ENCODE results near the gene ZHX3.

ZHX3 gene

DNA sequence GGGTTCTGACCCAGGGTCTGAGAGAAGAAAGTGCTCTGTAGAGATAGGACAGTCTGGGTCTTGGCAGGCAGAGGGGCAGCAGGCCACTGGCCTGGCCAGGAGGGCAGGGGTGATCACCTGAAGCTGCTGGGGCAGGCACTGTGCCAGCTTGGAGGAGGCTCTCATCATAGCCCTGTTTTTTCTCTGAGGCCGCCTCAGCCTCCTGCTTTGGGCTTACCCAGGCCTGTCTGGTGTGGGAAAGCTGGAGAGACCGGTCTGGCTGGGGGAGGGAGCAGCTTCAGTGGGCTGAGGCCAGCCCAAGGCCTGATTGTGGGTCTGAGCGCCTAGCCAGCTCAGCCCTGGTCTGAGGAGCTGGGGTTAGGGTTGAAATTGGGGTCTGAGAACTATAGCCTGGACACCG is 26.9 kb upstream of the ZHX3 start:
- no peak overlapping the region for H3K4me3 ChIP-seq (ENCODE audit: low read depth, low read length)
- TF ChIP-seq, protein P1, sequence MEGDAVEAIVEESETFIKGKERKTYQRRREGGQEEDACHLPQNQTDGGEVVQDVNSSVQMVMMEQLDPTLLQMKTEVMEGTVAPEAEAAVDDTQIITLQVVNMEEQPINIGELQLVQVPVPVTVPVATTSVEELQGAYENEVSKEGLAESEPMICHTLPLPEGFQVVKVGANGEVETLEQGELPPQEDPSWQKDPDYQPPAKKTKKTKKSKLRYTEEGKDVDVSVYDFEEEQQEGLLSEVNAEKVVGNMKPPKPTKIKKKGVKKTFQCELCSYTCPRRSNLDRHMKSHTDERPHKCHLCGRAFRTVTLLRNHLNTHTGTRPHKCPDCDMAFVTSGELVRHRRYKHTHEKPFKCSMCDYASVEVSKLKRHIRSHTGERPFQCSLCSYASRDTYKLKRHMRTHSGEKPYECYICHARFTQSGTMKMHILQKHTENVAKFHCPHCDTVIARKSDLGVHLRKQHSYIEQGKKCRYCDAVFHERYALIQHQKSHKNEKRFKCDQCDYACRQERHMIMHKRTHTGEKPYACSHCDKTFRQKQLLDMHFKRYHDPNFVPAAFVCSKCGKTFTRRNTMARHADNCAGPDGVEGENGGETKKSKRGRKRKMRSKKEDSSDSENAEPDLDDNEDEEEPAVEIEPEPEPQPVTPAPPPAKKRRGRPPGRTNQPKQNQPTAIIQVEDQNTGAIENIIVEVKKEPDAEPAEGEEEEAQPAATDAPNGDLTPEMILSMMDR (IDR thresholded peaks at IDR 0.05; ENCODE audit: insufficient read depth, low read length, missing control alignments) = no peak
- POLR2A ChIA-PET = no interaction called here
- DNase-seq (ENCODE audit: low read depth, low spot score) = no peak
- CTCF ChIA-PET = interaction anchor here (0.9 to 18.2 kb wide), 4 partner anchors 13 to 210 kb away, joined by 3 to 404 read pairs (median 4); no protein-coding TSS in a partner anchor

DNA sequence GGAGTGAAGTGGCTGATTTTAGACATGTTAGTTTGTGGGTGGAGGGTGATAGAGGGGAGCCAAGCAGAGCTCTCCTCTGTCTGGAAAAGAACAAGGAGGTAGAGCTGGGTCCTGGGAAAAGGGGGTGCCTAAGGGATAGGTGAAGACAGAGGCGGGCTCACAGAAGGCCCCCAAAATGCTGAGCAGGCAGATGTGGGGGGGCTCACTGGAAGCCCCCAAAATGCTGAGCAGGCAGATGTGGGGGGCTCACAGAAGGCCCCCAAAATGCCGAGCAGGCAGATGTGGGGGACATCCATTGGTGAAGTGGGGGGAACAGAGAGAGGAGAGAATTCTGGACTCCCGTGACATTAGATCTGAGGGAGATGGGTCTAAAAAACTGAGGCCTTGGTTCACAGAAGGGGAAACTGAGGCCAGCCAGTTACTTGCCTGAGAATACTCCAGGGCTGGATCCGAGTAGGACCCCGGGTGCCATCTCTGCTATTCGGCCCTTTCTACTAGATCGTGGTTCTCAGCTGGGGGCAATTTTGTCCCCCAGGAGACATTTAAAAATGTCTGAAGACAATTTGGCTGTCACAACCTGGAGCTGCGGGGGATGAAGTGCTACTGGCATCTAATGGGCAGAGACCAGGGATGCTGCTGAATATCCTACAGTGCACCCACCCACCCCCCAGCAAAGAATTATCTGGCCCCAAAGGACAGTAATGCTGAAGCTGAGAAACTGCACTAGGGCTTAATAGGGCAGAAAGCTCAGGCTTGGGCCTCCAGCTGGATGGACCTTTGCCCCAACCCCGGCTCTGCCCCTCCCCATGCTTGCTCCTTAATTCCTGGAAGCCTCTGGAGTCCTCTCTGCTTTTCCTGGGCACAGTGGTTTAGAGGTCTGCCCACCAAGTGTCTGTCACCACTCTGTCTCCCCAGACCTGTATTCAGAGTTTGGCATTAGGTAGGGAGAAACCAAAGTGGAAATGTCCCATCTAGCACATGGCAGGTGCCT is 25.2 kb upstream of the ZHX3 start:
- no peak for DNase-seq (ENCODE audit: low read depth, low spot score)
- TF ChIP-seq, protein P1 (IDR thresholded peaks at IDR 0.05; ENCODE audit: insufficient read depth, low read length, missing control alignments) = no peak
- no peak overlapping the region for H3K4me3 ChIP-seq (ENCODE audit: low read depth, low read length)
- ChIA-PET POLR2A (interaction anchor here (2.6 kb wide), 1 partner anchor 13 kb away, joined by 8 read pairs; no protein-coding TSS in a partner anchor), CTCF (interaction anchor here (0.9 to 18.2 kb wide), 3 partner anchors 8 to 170 kb away, joined by 3 to 404 read pairs (median 12); no protein-coding TSS in a partner anchor)

DNA sequence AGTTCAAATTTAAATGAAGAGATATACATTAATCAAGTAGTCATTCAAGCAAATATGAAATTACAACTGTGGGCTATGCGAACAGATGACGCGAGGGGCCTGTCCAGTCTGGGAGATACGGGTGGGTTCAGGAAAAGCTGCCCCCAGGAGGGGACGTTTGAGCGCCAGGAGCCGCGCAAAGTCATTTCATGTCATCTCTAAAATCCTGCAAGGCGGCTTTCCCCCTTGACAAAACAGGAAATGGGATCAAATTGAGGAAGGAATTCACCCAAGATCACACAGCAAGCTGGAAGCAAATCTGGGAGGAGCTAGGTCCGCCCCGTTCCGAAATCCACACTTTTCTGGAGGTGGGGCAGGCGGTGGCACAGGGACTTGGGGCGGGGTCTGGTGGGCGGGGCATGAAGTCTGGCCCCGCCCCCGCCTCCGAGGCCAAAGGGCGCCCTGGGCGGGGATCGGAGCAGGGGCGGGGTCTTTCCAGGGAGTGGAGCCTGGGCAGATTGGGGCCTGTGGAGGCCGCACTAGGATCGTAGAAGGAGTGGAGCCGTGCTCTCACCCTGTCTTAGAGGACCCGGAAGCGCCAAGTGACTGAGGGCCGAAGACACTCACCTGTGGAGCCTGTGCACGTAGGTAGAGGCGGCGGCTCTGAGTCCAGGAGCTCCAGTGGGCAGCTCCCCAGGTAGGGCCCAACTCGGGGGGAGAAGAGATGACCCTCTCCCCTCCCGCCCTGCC is 23.0 kb upstream of the ZHX3 start, which contains the start of gene LPIN3:
Gene LPIN3, plus strand, starts transcription at position 495 of the 729 bp plus-strand sequence. CDS start 4,983 bp downstream, outside the sequence.
- ChIA-PET CTCF (interaction anchor here (0.6 to 18.2 kb wide), 49 partner anchors 10 to 377 kb away, joined by 3 to 404 read pairs (median 6); no protein-coding TSS in a partner anchor), POLR2A (interaction anchor here (0.7 to 2.6 kb wide), 3 partner anchors 11 to 108 kb away, joined by 4 to 8 read pairs (median 7); no protein-coding TSS in a partner anchor)

DNA sequence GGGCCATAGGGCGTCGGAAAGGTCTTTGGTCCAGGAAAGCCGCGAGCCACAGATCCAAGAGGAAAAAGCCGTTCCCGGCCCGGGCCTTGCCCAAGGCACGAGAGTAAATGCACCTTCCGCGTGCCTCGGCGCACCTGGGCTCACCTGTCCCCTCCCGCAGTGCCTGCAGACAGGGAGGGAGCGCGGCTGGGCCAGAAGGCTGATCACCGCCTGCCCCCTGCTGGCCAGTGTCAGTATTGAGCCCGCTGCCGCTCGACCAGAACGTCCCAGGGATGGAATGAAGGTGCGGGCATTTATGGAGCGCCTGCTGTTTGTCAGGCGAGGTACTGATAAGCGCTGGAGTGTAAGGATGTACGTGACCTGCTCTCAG is 22.4 kb upstream of the ZHX3 start:
- POLR2A ChIA-PET = interaction anchor here (0.7 to 1.7 kb wide), 3 partner anchors 10 to 107 kb away, joined by 4 to 7 read pairs (median 5); no protein-coding TSS in a partner anchor

More for the DNA sequence above, 23.0 kb upstream of the ZHX3 start, which contains the start of gene LPIN3:
- DNase-seq (ENCODE audit: low read depth, low spot score) = no peak
- TF ChIP-seq, protein P1 (IDR thresholded peaks at IDR 0.05; ENCODE audit: insufficient read depth, low read length, missing control alignments) = peak; percentile 24
- H3K4me3 ChIP-seq (ENCODE audit: low read depth, low read length) = peak within 1 kb of the TSS; percentile 63

DNA sequence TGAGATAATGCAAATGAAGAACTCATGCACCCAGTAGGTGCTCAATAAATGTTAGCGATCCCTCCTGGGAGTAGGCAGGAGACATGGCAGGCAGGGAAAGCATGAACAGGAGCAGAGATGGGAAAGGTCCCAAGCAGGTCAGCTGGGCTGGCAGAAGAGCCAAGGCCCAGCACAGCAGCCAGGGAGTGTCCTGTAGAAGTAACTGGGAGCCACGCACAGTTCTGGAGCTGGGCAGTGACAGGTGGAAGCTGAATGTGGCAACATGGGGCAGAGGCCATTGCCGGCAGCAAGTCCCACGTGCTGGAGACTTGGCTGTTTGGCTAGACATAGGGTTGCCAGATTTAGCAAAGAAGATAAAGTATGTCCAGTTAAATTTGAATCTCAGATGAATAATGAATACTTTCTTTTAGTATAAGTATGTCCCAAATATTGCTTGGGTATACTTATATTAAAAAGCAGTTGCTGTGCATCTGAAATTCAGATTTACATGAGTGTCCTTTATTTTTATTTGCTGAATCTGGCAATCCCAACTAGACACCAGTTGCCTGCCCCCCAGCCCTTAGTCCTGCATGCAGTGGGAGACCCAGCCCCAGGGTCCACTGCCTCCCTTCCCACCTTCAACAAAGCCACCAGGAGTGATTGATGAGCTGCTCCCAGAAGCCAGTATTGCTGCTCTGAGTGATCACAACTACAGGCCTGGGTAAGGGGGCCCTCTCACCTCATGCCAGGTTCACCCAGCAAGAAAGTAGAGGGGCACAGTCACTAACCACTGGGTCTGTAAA is 19.4 kb upstream of the ZHX3 start:
- no peak overlapping the region for H3K4me3 ChIP-seq (ENCODE audit: low read depth, low read length)
- TF ChIP-seq, protein P1 (IDR thresholded peaks at IDR 0.05; ENCODE audit: insufficient read depth, low read length, missing control alignments) = no peak
- CTCF ChIA-PET = interaction anchor here (0.9 to 18.2 kb wide), 6 partner anchors 28 to 203 kb away, joined by 3 to 404 read pairs (median 5); no protein-coding TSS in a partner anchor
- POLR2A ChIA-PET = no interaction called here
- no peak for DNase-seq (ENCODE audit: low read depth, low spot score)

More for the DNA sequence above, 22.4 kb upstream of the ZHX3 start:
- CTCF ChIA-PET = interaction anchor here (0.6 to 18.2 kb wide), 77 partner anchors 8 to 372 kb away, joined by 3 to 404 read pairs (median 5); partner anchors contain the start of gene PLCG1
- TF ChIP-seq, protein P1 (IDR thresholded peaks at IDR 0.05; ENCODE audit: insufficient read depth, low read length, missing control alignments) = peak; percentile 96
- peak overlapping the region; percentile 63 for H3K4me3 ChIP-seq (ENCODE audit: low read depth, low read length)
- no peak for DNase-seq (ENCODE audit: low read depth, low spot score)

Measured in AG04449 (cell line).